Measurements from ENCODE around the gene RSAD1. TPM values are rescaled to one million over a fixed set of nuclear protein-coding genes. Genes with fewer than 3 reads are reported as not detected.

Gene RSAD1
- total and polyA plus RNA-seq, 2 donors (not counting 3 experiments of a cell fraction or from before 2014, with no cell fraction given): 20.3 to 35.5 TPM

DNA sequence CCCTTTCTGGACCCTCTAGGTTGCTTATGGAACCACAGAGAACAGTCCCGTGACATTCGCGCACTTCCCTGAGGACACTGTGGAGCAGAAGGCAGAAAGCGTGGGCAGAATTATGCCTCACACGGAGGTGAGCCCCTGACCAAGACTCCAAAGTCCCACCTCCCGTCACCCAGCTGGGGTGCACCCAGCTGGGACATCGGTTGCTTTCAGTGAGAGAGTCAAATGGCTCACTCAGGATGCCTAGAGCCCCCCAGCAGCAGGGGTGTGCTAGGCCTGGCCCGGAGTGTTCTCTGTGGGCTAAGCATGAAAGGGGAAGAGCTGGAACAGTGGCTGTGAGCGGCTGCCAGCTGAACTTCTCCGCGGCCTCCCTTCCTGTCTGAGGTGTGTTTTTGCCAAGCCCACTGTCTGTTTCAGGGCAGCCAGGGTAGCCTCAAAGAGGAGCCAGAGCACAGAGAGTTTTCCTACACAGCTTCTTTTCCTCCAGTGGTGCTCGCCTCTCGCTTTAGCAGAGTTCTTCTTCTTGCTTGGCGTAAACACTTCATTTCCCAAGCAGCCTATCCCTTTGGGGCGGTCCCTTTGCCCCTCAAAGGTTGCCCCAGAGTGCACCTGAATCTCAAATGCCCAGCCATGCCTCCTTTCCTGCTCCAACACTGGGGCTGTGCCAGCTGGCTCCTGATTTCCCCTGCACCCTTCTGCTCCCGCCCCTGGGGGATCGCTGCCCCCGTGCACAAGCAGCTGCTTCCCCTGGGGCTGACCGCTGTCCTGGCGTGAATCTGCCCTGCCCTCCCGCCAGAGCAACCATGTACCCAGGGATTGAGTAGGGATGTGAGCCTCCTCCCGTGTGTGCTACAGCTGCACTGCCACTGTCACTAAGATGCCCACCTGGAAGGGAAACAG is 7.4 kb upstream of the RSAD1 start:
- Histone ChIP-seq H3K9me3 (replicated peaks; ENCODE audit: control insufficient read depth, insufficient read depth, low read length) (no peaks in the 10 kb centered on the region), H2AFZ (ENCODE audit: low read depth, low read length) (no peak overlapping the region), H3K27me3 (ENCODE audit: control insufficient read depth in 2 of 2, insufficient read depth in 2 of 2, low read length in 2 of 2) (peaks cover 22 to 38% of the 10 kb centered on the region in 2 experiments), H3K79me2 (ENCODE audit: control insufficient read depth, insufficient read depth, low read length) (no peaks in the 10 kb centered on the region), H3K9ac (replicated peaks; ENCODE audit: extremely low read depth, insufficient read depth, low read length) (no peak overlapping the region), H3K36me3 (ENCODE audit: control insufficient read depth in 2 of 2, extremely low read depth in 1 of 2, insufficient read depth in 2 of 2, low read length in 2 of 2) (no peaks in the 10 kb centered on the region), H3K4me1 (ENCODE audit: control insufficient read depth, extremely low read depth, insufficient read depth, low read length) (no peaks in the 10 kb centered on the region), H3K27ac (ENCODE audit: insufficient read depth, low read depth, low read length) (no peak overlapping the region), H3K4me3 (replicated peaks in 1 of 3; ENCODE audit: insufficient read depth in 1 of 3, low read depth in 1 of 3, low read length in 3 of 3) (no peak overlapping the region), H3K4me2 (ENCODE audit: insufficient read depth, low read length) (no peak overlapping the region), H4K20me1 (replicated peaks; ENCODE audit: control insufficient read depth, extremely low read depth, insufficient read depth, low read length) (no peaks in the 10 kb centered on the region), H3K9me1 (replicated peaks; ENCODE audit: control insufficient read depth, extremely low read depth, insufficient read depth, low read length) (no peaks in the 10 kb centered on the region)
- FAIRE-seq (no peak), DNase-seq (ENCODE audit: low read depth, low spot score) (no peak)
- intact Hi-C loops (cut with micrococcal nuclease): no loop called here
- ChIA-PET POLR2A (no interaction called here), CTCF (interaction anchor here (0.5 to 1.3 kb wide), 4 partner anchors 8 to 74 kb away, joined by 3 to 7 read pairs (median 4); partner anchors contain the start of gene LRRC59)
- dilution Hi-C loops (cut with MboI; ENCODE audit: extremely low pct_ligation_motif_present, low sequenced_read_pairs): no loop called here
- no peak for TF ChIP-seq EZH2 (IDR thresholded peaks at IDR 0.05; ENCODE audit: borderline replicate concordance, low read depth, low read length, severe bottlenecking)
- TF ChIP-seq JUN (IDR thresholded peaks at IDR 0.05; ENCODE audit: borderline replicate concordance, insufficient read depth, insufficient read length, low read depth): no peak
- TF ChIP-seq, protein P1, sequence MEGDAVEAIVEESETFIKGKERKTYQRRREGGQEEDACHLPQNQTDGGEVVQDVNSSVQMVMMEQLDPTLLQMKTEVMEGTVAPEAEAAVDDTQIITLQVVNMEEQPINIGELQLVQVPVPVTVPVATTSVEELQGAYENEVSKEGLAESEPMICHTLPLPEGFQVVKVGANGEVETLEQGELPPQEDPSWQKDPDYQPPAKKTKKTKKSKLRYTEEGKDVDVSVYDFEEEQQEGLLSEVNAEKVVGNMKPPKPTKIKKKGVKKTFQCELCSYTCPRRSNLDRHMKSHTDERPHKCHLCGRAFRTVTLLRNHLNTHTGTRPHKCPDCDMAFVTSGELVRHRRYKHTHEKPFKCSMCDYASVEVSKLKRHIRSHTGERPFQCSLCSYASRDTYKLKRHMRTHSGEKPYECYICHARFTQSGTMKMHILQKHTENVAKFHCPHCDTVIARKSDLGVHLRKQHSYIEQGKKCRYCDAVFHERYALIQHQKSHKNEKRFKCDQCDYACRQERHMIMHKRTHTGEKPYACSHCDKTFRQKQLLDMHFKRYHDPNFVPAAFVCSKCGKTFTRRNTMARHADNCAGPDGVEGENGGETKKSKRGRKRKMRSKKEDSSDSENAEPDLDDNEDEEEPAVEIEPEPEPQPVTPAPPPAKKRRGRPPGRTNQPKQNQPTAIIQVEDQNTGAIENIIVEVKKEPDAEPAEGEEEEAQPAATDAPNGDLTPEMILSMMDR (IDR thresholded peaks at IDR 0.05; ENCODE audit: extremely low read depth in 1 of 2, insufficient read depth in 1 of 2, low read depth in 1 of 2, low read length in 2 of 2): no peak
- no TSS peak for BruUV-seq (replicated peaks)

DNA sequence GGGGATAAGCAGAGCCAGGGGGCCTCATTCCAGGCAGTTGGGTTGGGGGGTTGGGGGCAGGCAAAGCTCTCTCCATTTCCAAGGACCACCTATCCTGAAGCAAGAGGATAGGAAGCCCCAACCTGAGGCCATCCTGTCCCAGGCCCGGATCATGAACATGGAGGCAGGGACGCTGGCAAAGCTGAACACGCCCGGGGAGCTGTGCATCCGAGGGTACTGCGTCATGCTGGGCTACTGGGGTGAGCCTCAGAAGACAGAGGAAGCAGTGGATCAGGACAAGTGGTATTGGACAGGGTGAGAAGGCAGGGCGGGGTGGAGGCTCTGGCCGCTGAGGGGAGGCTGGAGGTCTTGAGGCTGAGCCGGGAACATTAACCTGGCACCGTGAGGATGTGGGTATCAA is 6.4 kb upstream of the RSAD1 start:
- ChIA-PET CTCF (interaction anchor here (0.7 to 1.5 kb wide), 2 partner anchors 14 to 46 kb away, joined by 3 to 5 read pairs; partner anchors contain the start of gene ACSF2), POLR2A (no interaction called here)
- H3K79me2 ChIP-seq (ENCODE audit: control insufficient read depth, insufficient read depth, low read length): no peaks in the 10 kb centered on the region
- BruUV-seq (replicated peaks): no TSS peak
- H3K36me3 ChIP-seq (ENCODE audit: control insufficient read depth in 2 of 2, extremely low read depth in 1 of 2, insufficient read depth in 2 of 2, low read length in 2 of 2): no peaks in the 10 kb centered on the region
- no peak overlapping the region for H3K27ac ChIP-seq (ENCODE audit: insufficient read depth, low read depth, low read length)
- TF ChIP-seq POLR2AphosphoS5 (IDR thresholded peaks at IDR 0.05; ENCODE audit: insufficient read depth, low read depth, low read length): no peak
- TF ChIP-seq FOS (IDR thresholded peaks at IDR 0.05; ENCODE audit: borderline replicate concordance, insufficient read depth, low read length): no peak
- no peak for TF ChIP-seq EZH2 (IDR thresholded peaks at IDR 0.05; ENCODE audit: borderline replicate concordance, low read depth, low read length, severe bottlenecking)
- TF ChIP-seq MYC (IDR thresholded peaks at IDR 0.05; ENCODE audit: low read depth, low read length): no peak
- TF ChIP-seq JUN (IDR thresholded peaks at IDR 0.05; ENCODE audit: borderline replicate concordance, insufficient read depth, insufficient read length, low read depth): no peak
- no peak for TF ChIP-seq POLR2A (IDR thresholded peaks at IDR 0.05; ENCODE audit: low read depth, low read length)
- TF ChIP-seq, protein P2, sequence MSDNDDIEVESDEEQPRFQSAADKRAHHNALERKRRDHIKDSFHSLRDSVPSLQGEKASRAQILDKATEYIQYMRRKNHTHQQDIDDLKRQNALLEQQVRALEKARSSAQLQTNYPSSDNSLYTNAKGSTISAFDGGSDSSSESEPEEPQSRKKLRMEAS (IDR thresholded peaks at IDR 0.05; ENCODE audit: insufficient read depth, insufficient read length): no peak
- TF ChIP-seq GATA2 (IDR thresholded peaks at IDR 0.05; ENCODE audit: insufficient read depth, insufficient read length, low read depth, low read length): no peak
- TF ChIP-seq, protein P1 (IDR thresholded peaks at IDR 0.05; ENCODE audit: extremely low read depth in 1 of 2, insufficient read depth in 1 of 2, low read depth in 1 of 2, low read length in 2 of 2): no peak
- H3K9me1 ChIP-seq (replicated peaks; ENCODE audit: control insufficient read depth, extremely low read depth, insufficient read depth, low read length): no peaks in the 10 kb centered on the region
- no peak overlapping the region for H3K4me2 ChIP-seq (ENCODE audit: insufficient read depth, low read length)
- H3K4me3 ChIP-seq (replicated peaks in 1 of 3; ENCODE audit: insufficient read depth in 1 of 3, low read depth in 1 of 3, low read length in 3 of 3): no peak overlapping the region
- no peak overlapping the region for H2AFZ ChIP-seq (ENCODE audit: low read depth, low read length)
- H3K9ac ChIP-seq (replicated peaks; ENCODE audit: extremely low read depth, insufficient read depth, low read length): no peak overlapping the region
- dilution Hi-C loops (cut with MboI; ENCODE audit: extremely low pct_ligation_motif_present, low sequenced_read_pairs): no loop called here
- no peaks in the 10 kb centered on the region for H3K4me1 ChIP-seq (ENCODE audit: control insufficient read depth, extremely low read depth, insufficient read depth, low read length)
- FAIRE-seq (no peak), DNase-seq (ENCODE audit: low read depth, low spot score) (no peak)
- intact Hi-C loops (cut with micrococcal nuclease): no loop called here
- peaks cover 24 to 43% of the 10 kb centered on the region in 2 experiments for H3K27me3 ChIP-seq (ENCODE audit: control insufficient read depth in 2 of 2, insufficient read depth in 2 of 2, low read length in 2 of 2)
- H4K20me1 ChIP-seq (replicated peaks; ENCODE audit: control insufficient read depth, extremely low read depth, insufficient read depth, low read length): no peaks in the 10 kb centered on the region
- no peaks in the 10 kb centered on the region for H3K9me3 ChIP-seq (replicated peaks; ENCODE audit: control insufficient read depth, insufficient read depth, low read length)
